HepG2 (cell line): Measurements from ENCODE around the gene CALU. TPM values are rescaled to one million over a fixed set of nuclear protein-coding genes. Genes with fewer than 3 reads are reported as not detected.

Source experiments
- AGO1 ChIP-seq: fragments of 200-400 bp; formaldehyde crosslinking; IDR thresholded peaks from 2 replicates; pipeline ENCODE4 v1.6.1; 2017; ENCODE audit warnings: mild to moderate bottlenecking, low read depth, low read length, moderate library complexity; ENCODE audit not compliant: poor library complexity, severe bottlenecking
- HMG20A ChIP-seq: IDR thresholded peaks from 2 replicates; pipeline ENCODE4 v1.6.1; 2016; ENCODE audit warnings: borderline replicate concordance
- KLF9 ChIP-seq: IDR thresholded peaks from 2 replicates; pipeline ENCODE4 v1.6.1; 2016; ENCODE audit warnings: low read depth
- MED8 ChIP-seq: sonication (generic); formaldehyde crosslinking; IDR thresholded peaks from 2 replicates; pipeline ENCODE4 v1.8.1; 2023; ENCODE audit warnings: mild to moderate bottlenecking, missing genetic modification reagents; ENCODE audit not compliant: insufficient replicate concordance
- NAIF1 ChIP-seq: sonication (generic); formaldehyde crosslinking; IDR thresholded peaks from 2 replicates; pipeline ENCODE4 v1.5.0; 2020; ENCODE audit warnings: mild to moderate bottlenecking, missing genetic modification reagents, borderline replicate concordance
- NFE2L2 ChIP-seq: fragments of 150-350 bp; IDR thresholded peaks from 2 replicates; pipeline ENCODE4 v1.6.1; 2014; ENCODE audit warnings: low read length
- PHB2 ChIP-seq: fragments of 450-650 bp; IDR thresholded peaks from 2 replicates; pipeline ENCODE4 v1.6.1; 2018; ENCODE audit not compliant: partially characterized antibody
- RFX5 ChIP-seq: IDR thresholded peaks from 2 replicates; pipeline ENCODE4 v1.6.1; 2011; ENCODE audit warnings: low read depth, low read length, improper control_type of control experiment
- SCMH1 ChIP-seq: sonication (generic); formaldehyde crosslinking; IDR thresholded peaks from 2 replicates; pipeline ENCODE4 v1.9.0; 2021; ENCODE audit warnings: missing genetic modification reagents, mild to moderate bottlenecking, borderline replicate concordance
- SP140L ChIP-seq: sonication (generic); formaldehyde crosslinking; IDR thresholded peaks from 2 replicates; pipeline ENCODE4 v1.4.0; 2020; ENCODE audit warnings: missing genetic modification reagents, borderline replicate concordance
- TFDP2 ChIP-seq: sonication (generic); formaldehyde crosslinking; IDR thresholded peaks from 2 replicates; pipeline ENCODE4 v1.4.0; 2020; ENCODE audit warnings: missing genetic modification reagents
- THAP11 ChIP-seq: IDR thresholded peaks from 2 replicates; pipeline ENCODE4 v1.6.1; 2016; ENCODE audit warnings: missing biosample characterization, missing genetic modification reagents
- TMF1 ChIP-seq: sonication (generic); formaldehyde crosslinking; IDR thresholded peaks from 2 replicates; pipeline ENCODE4 v1.8.1; 2022; ENCODE audit warnings: low read depth, missing genetic modification reagents
- ZBTB20 ChIP-seq: sonication (generic); formaldehyde crosslinking; IDR thresholded peaks from 2 replicates; pipeline ENCODE4 v1.8.1; 2023; ENCODE audit warnings: missing genetic modification reagents, low read depth, mild to moderate bottlenecking, borderline replicate concordance
- ZBTB43 ChIP-seq: sonication (generic); formaldehyde crosslinking; conservative IDR thresholded peaks from 2 replicates; pipeline ENCODE4 v1.4.0; 2020; ENCODE audit warnings: missing genetic modification reagents
- ZMYM3 ChIP-seq: sonication (generic); formaldehyde crosslinking; IDR thresholded peaks from 2 replicates; pipeline ENCODE4 v1.5.1; 2020; ENCODE audit warnings: mild to moderate bottlenecking, missing genetic modification reagents
- ZNF251 ChIP-seq: sonication (generic); formaldehyde crosslinking; IDR thresholded peaks from 2 replicates; pipeline ENCODE4 v1.9.0; 2021; ENCODE audit warnings: mild to moderate bottlenecking, missing genetic modification reagents
- ZNF253 ChIP-seq: sonication (generic); formaldehyde crosslinking; IDR thresholded peaks from 2 replicates; pipeline ENCODE4 v1.8.0; 2022; ENCODE audit warnings: mild to moderate bottlenecking, missing genetic modification reagents, borderline replicate concordance
- ZNF34 ChIP-seq: sonication (generic); formaldehyde crosslinking; IDR thresholded peaks from 2 replicates; pipeline ENCODE4 v1.4.0; 2020; ENCODE audit warnings: mild to moderate bottlenecking, missing genetic modification reagents, borderline replicate concordance
- ZNF567 ChIP-seq: sonication (generic); formaldehyde crosslinking; IDR thresholded peaks from 2 replicates; pipeline ENCODE4 v1.8.1; 2023; ENCODE audit warnings: mild to moderate bottlenecking, missing genetic modification reagents, borderline replicate concordance
- ZNF713 ChIP-seq: sonication (generic); formaldehyde crosslinking; IDR thresholded peaks from 2 replicates; pipeline ENCODE4 v1.4.0; 2020; ENCODE audit warnings: mild to moderate bottlenecking, missing genetic modification reagents
- polyA plus RNA-seq, 8 experiments: library from polyadenylated mRNA; depleted of rRNA in 3 of 8; stranded (reverse) in 7 of 8; unstranded in 1 of 8; fragments of >200 nt; fragmentation: Illumina TruSeq in 4 of 8; extraction: Trizol in 4 of 8; gene quantifications; 2 replicates each; pipeline versions ENCODE4 v1.2.1 to v1.2.3, GENCODE V29; 2011 to 2016; ENCODE audit warnings: low read depth in 4 of 8, missing spikeins in 1 of 8, mixed read lengths in 1 of 8; ENCODE audit not compliant: insufficient read depth in 1 of 8
- total RNA-seq, 5 experiments: library from RNA; depleted of rRNA; stranded (reverse); fragments of >200 nt; fragmentation: Illumina TruSeq; extraction: Trizol; gene quantifications; 2 replicates each; pipeline ENCODE4 v1.2.3, GENCODE V29; 2016; ENCODE audit warnings: low read depth in 1 of 5

Gene CALU
- total and polyA plus RNA-seq, 2 of the 13 experiments (the other 11 are each of a cell fraction or from before 2014, with no cell fraction given), result 198 to 252 TPM

DNA sequence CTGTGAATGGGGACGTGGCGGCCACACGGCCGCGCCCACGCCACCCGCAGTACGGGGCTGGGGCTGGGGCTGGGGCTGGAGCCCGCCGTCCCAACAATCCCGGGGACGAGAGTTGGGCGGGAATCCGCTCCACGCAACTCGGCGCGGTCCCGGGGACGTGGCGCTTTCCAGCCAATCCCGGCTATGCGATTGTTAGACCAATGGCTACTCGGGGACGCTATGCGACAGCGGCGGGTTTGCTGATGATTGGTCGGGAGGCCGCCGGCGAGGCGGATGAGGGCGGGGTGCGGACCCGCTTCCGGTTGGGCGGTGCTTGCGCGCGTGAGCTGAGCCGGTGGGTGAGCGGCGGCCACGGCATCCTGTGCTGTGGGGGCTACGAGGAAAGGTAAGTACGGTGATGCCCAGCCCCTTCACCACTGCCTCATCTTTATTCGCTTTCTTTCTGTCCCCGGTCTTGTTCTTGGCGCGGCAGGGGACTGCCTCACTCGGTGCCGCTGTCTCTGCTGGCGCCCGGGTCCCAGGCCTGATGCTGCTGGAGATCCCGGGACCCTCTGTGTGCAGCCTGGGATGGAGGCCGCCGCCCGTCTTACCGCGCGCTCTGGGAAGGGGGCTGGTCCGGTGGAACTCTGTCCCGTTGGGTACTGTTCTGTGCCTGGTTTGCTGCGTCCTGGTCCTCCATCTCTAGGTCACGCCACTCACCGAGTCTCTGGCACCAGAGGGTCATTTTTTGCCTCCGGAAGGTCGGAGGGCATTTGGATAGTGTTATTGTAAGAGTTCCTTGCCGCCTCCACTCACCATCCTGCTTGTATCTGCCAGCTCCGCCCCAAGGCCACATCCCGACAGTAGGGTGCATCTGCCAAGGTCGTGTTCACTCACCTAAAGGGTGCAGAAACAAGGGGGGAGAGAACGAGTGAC, at the start of gene CALU (continued):
- TF ChIP-seq KLF9 (CRISPR knock-in tag) (peak; percentile 15; the same call in 1 of the 2 replicates), SCMH1 (CRISPR knock-in tag) (no peak), ZNF251 (CRISPR knock-in tag) (no peak), MED8 (CRISPR knock-in tag) (no peak), TFDP2 (CRISPR knock-in tag) (peak; percentile 97), TMF1 (CRISPR knock-in tag) (no peak), PHB2 (no peak), ZMYM3 (CRISPR knock-in tag) (no peak), ZBTB20 (CRISPR knock-in tag) (peak; percentile 39; the same call in 1 of the 2 replicates), ZBTB43 (0 out of 2 replicates have a peak, but pooled peaks have one; percentile 26), THAP11 (CRISPR knock-in tag) (peak; percentile 83), HMG20A (no peak), ZNF713 (CRISPR knock-in tag) (no peak), NFE2L2 (no peak), ZNF253 (CRISPR knock-in tag) (no peak), NAIF1 (0 out of 2 replicates have a peak, but pooled peaks have one; percentile 53), SP140L (CRISPR knock-in tag) (no peak), AGO1 (no peak), RFX5 (peak; percentile 85), ZNF34 (CRISPR knock-in tag) (no peak), ZNF567 (CRISPR knock-in tag) (no peak; the same call in 1 of the 2 replicates)
